ENCODE data around the gene NDRG3.

DNA sequence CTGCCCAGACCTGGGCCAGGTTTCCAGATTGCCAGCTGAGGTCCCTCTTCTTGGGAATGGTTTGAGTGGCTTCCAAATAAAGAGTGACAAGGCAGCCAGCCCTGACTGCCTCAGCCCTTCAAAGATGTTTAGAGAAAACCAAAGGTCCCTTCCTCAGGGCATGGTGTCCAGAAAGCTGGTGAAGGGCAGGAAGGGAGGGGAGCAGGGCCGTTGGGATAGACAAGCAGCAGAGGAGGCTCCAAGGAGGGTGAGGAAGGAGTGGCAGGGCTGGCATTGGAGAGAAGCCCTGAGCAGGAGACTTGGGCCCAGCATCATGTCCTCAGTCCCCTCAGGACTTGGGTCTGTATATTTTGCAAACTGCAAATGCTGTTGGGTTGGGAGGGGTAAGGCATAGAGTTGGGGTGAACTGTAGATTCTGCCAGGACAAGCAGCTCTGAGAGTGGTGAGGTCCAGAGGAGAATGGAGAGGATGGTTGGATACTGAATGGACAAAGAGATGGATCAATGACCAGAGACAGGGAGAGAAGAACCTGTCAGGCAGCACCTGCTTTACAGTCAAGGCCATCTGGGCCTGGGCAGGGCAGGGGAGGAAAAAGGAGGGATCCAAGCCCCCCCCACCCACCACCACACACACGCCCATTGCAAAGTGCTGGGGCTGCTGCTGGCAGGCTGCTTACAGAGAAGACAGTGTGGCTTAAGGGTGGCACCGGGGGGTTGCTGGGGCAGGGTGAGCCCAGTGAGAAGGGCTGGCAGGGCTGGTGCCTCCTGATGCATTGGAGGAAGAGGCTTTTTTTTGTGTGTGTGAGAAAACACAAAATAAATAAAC is 33.2 kb upstream of the NDRG3 start:
- no peak for TF ChIP-seq CTCF (IDR thresholded peaks at IDR 0.05)
- no peak for TF ChIP-seq POLR2A (IDR thresholded peaks at IDR 0.05)

Data from vagina (tissue), 2 donors.